Stimulated activated CD8-positive, alpha-beta memory T cell treated with anti-CD3 and anti-CD28 coated beads, Interleukin-15, amount 100 ng/mL, for 4 hours (primary cell): ENCODE results near the gene ETS2.

ENCODE experiments used
- DNase-seq, 2 donors: peaks; one replicate each; pipeline ENCODE4 v3.0.0-alpha.2; 2020; ENCODE audit warnings: low read depth in 2 of 2

ETS2 gene

DNA sequence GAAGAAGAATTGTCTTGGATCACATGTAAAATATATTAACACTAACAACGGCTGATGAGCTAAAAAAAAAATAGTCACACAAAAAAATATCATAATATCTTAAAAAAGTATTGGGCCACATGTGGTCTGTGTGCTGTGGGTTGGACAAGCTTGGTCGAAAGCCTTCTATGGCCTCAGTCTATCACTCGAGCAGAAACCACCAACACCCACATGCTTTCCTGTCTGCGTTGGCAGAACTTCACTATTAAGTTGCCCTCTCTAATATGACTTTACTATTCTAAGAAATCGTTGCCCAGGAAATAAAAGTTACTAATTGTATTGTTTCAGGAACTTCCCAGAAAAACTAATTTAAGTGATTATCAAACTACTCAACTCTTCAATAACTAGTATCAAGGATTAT is 28.2 kb upstream of the ETS2 start:
- no peak for DNase-seq

DNA sequence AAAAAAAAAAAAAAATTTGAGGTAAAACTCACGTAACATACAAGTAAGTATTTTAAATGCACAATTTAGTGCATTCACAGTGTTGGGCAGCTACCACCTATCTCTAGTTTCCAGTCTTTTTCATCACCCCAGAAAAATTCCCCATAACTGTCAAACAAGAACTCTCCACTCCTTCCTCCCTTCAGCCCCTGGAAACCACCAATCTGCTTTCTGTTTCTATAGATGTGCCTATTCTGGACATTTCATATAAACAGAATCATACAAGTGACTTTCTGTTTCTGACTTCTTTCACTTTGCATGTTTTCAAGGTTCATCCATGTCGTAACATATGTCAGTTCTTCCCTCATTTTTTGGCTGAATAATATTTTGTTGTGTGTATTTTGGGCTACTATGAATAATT is 24.9 kb upstream of the ETS2 start:
- no peak for DNase-seq

DNA sequence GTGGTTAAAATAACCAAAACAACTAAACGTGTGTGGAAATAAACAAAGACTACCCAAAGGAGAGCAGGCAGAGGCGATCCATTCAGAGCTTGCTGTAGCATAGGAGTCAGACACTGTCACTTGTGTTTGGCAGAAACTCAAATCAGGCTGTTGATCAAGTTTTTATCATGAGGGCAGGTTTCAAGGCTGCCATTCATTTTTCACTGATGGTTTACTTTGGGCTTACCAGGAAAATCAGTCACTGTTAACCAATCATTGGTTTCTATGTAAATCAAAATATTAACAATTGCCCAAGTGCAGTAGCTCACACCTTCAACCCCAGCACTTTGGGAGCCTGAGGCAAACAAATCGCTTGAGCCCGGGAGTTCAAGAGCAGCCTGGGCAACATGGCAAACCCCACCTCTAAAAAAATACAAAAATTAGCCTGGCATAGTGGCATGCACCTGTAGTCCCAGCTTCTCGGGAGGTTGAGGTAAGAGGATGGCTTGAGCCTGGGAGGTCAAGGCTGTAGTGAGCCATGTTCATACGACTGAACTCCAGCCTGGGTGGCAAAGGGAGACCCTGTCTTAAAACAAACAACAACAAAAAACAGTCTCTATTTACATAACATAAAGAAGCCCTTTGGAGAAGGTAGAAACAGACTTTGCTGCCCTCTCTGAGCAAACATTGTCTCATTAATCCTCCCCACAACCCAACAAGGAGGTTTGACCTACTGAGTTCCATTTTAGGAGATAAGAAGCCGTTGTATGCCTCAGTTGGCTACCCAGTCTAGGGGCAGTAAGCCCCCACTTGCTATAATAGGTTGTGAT is 21.1 kb upstream of the ETS2 start:
- no peak for DNase-seq

DNA sequence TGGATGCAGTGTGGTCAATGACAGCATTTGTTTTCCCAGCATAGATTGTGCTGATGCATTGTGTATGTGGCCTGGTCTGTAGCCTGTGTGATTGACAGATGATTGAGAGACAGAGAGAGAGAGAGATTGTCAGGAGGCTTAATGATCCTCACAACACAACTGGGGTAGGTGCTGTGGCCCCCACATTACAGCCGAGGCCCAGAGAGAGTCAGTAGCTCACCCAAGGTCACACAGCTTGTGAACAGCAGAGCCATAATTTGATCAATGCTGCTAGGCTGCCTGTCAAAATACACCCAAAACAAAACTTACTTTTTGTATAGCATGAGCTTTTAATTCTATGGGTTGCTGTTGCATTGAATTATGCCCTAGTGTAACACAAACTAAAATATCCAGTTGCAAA is 20.2 kb upstream of the ETS2 start:
- no peak for DNase-seq

DNA sequence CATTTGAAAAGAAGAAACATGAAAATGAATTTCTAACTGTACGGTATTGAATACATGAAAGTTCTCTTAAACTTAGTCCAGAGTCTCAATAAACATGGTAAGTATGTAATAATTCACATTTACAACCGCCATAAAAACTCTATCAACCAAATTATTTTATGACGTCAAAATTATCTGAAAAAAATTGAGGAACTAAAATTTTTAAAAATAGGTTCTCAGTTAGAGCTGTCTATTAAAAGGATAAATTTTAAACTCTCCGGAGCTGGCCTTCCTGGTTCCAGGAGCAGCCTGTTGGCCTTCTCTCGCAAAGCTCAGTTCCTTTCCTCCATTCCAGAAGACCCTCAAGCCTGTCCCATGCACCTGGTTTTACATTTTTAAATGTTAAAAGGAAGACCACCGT is 18.7 kb upstream of the ETS2 start:
- DNase-seq, result no peak

DNA sequence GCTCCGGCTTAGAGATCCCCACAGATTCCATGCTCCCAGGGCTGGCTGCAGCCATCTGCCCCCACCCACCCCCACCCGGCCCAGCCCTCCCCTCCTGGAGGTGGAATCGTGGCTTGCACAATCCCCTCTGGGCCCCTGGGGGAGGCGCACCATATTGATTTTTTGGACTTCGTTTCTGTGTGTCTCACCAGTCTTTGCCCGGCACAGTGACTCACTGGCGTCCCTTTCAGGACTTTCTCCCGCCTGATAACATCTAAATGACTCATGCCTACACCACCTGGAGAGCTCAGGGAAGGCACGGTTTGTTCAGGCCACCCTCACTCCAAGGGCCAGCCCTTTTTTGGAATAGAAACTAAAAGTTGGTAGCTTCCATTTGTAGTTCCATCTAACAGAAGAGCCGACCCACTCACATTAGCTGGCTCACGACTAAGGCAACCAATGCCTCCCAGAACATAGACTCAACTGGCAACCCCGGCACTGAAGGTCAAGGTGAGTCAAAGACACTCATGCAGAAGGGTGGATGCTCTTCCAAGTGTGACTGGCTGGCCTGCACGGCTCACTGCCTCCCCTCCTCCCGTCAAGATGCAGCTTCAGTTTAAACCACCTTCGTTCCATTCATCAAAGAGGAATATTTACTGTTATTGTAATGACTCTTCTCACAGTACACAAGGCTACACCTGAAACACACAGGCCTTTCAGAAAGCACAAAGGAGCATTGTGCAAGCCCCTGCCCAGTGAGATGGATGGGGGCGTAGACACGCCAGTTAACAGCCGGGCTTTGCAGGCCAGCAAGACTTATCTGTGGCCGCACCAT is 18.1 kb upstream of the ETS2 start:
- no peak for DNase-seq

DNA sequence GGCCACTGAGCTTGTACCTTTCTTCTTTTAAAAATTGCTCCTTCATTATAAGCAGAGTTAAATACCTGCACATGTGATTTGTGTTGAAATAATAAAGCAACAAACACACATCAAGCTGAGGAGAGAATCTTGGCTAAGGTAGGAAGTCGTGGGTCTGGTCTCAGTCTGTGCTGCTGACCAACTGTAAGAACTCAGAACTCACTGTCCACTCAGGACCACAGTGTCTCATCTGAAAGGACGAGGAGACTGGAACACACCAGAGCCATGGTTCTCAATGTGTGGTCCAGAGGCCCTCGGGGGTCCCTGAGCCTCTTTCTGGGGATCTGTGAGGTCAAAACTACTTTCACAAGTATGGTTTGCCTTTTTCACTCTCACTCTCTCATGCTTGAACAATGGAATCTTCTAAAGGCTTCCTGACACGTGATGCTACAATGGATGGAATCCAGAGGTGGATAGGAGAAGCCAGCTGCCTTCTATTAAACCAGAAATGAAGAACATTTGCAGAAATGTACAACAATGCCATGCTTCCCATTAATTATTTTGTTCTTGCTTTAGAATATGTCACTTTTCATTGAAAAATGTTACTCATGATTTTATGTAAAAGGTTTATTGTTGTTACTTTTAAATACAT is 17.3 kb upstream of the ETS2 start:
- DNase-seq, result no peak

DNA sequence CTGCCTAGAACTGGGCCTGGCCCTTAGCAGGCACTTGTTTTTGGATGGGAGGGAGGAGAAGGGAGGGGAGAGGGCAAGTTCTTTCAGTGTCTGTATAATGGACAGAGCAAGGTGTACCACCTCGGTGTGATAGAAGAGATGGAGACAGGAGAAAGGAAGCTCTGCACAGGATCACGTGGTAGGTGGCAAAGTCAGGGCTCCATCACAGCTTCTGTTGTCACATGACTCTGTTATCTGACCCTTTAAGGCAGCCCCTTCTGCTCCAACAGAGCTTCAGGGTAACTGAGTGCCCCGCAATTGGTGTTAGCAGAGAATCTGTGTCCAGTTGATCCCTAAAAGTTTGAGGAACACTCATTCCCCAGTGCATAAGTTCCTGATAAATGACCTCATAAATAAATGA is 16.5 kb upstream of the ETS2 start:
- DNase-seq, result no peak

DNA sequence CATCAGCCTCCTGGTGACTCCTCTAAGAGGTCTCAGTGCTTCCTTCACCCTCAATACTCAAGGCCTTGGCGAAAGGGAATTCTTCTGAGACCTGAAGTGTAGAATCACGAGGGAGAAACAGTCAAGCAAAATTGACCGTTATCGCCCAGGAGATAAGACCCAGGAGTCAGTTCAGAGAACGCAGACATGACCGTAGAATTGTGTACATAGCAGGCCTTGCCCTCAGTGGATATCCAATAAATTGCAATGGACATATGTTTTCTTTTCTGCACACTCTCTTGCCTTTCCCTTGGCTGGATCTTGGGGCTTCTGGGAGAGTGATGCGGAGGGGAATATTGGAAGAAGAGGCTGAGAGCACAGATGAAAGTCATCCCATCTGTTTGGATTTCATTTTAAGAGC is 15.7 kb upstream of the ETS2 start:
- DNase-seq, result no peak

DNA sequence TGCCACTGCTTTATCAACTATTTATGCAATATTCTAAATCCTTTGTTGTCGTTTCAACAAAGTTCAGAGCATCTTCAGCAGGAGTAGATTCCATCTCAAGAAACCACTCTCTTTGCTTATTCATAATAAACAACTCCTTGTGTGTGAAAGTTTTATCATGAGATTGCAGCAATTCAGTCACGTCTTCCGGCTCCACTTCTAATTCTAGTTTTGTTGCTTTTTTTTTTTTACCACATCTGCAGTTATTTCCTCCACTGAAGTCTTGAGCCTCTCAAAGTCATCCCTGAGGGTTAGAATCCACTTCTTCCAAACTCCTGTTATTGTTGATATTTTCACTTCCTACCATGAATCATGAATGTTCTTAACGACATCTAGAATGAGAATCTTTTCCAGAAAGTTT is 14.8 kb upstream of the ETS2 start:
- DNase-seq, result no peak

DNA sequence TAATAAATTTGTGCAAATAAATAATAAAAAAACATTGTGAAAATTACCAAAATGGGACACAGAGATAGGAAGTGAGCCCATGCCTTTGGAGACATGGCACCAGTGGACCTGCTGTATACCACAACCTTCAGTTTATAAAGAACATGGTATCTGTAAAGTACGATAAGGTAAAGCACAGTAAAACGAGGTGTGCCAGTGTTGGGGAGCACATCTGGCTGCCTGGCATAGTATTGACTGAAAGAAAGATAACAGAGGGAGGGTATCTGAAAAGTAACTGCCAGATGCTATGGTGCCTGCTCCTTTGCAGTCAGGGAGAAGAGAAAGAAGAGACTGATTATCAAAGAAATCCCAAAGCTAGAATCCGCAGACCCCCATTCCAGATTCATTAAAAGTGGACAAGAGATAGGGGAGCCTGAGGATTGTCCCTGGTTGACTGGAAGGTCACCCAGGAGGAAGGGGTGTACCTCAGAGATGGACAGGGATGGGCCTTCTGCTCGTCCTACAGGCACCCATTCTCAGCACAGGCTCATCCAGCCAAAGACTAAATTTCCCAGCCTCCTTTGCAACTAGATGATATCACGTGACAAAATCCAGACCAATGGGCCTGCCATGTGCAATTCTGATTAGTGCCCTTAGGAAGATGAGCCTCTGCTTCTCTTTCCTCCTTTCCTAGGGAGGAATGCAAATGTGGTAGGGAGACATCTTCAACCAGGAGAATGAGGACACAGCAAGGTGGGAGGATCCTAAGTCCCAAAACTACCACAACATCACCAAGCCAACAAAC is 12.9 kb upstream of the ETS2 start:
- no peak for DNase-seq

DNA sequence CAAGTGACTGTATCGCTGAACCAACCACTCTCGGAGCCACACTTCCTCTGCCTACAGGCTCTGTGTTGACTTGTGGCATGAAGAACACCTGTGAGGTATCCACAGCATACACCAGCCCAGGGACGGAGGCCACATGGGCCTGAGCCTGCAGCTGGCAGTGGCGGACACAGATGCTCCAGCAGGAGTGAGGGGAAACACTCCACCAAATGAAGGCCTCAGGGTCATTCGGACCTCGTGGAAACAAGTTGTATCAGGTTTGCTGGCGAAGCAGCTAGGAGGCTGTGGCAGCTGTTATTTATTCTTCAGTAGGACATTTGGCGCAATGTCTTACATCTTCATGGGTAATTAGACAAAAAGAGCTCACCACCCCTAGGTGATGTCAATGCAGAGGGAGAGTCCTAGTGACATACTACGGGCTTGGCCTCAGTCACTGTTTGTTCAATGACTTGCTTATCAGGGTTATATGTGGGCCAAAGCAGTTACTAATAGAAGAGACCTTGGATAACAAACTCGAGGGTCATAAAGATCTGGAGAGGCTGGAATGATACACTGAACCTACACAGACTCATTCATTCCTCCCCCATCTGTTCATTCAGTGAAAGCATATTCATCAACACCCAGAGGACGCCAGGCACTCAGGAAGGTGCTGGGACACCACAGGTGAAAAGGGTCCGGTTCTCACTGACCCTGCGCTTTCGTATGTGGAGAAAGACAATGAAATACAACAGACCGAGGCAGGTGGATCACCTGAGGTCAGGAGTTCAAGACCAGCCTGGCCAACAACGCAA is 11.6 kb upstream of the ETS2 start:
- DNase-seq, result no peak

DNA sequence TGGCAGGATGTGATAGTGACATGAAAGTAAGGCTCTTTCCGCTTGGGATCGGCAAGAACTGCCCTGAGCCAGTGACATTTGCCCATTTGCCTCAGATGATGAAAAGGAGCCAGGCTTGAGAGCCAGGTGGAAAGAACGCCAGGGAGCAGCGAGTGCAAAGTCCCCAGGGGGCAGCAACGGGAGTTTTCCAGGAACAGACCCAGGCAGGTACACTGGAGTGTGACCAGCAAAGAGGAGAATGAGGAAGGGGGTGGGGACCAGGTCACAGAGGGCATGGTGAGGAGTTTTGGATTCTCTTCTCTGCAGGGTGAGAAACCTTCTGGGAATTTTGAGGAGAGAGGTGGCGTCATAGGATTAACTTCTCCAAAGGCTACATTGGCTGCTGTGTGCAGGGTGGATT is 10.8 kb upstream of the ETS2 start:
- DNase-seq, result no peak

DNA sequence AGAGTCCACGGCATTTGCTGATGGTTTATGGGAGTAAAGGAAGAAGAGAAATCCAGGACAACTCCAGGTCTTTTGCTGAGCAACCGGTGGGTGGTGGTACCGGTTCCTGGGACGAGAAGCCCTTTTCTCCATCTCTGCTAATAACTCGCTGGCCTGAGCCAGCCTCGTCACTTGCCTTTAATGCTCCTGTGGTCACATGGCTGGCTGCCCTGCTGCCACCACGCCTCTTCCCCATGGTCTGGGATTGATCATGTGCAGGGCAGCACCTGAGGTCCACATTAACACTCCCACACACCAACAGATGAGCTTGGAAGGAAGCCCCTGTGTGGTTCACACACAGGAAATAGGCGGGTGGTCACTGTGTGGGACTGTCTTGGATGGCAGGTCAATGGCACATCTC is 10.3 kb upstream of the ETS2 start:
- DNase-seq, result no peak

DNA sequence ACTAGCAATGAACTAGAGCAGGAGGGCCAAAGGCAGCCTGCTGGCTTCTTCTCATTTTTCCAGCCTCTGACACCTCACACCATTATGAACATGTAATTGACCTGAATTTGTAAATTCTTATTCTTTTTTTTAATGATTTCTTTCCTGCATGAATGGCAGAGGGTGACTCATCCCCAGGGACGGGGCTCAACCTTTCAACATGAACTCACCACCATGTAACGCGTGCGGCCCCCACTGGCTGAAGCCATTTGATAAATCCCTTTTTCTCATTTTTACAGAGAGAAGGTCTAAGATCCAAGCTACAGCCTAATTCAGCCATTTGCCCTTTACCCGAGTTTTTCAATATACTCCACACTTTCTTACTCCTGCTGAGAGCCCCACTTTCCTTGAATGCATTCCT is 9.3 kb upstream of the ETS2 start:
- DNase-seq, result no peak

DNA sequence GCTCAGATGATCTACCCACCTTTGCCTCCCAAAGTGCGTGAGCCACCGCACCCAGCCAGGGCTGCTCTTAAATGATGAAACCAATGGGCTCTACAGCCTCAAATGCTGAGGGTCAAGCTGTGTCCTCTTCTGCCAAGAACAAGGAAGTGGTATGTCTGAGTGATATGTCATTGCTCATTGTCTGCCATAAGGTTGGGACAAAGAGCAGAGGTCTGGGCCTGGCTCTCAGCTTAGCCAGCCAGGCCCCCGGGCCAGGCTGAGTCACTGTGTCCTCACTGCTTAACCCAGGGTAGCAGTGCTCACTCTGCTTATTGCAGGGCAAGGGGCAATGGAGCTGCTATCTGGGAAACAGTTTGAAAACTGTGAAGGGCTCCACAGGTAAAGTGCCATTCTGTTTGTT is 8.3 kb upstream of the ETS2 start:
- DNase-seq, result no peak

DNA sequence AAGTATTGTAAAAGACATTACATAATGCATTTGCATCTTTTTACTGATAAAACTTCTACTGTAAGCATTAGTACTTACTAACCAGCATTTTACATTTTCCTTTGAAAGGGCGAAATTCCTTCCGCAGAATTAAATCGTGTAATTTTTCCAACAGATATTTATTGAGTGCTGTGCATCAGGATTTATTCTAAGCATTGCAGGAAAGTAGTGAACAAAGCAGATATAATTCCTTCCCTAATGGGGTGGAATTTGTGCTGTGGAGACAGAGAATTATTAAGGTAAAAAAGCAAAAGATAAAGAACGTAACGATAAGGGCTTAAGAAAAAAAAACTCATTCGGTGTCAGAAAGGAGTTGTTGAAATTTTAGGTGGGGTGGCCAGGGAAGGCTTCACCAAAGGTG is 7.6 kb upstream of the ETS2 start:
- no peak for DNase-seq

DNA sequence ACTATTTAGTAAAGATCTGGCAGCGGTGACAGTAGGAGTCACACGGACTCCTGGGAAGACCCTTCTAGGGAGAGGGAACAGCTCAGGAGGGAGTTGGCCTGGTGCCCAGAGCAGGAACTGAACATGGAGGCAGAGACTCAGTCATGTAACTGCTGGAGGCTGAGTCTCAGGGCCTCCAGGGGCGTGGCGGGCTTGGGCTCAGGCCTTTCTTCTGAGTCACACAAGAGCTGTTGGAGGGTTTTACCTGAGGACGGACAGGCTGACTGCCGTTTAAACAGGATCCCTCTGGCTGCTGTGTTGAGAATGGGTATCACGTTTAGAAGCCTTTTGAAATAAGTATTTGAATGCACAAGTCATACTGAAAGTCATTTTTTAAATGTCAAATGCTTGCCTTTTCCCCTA is 7.2 kb upstream of the ETS2 start:
- DNase-seq, result no peak

DNA sequence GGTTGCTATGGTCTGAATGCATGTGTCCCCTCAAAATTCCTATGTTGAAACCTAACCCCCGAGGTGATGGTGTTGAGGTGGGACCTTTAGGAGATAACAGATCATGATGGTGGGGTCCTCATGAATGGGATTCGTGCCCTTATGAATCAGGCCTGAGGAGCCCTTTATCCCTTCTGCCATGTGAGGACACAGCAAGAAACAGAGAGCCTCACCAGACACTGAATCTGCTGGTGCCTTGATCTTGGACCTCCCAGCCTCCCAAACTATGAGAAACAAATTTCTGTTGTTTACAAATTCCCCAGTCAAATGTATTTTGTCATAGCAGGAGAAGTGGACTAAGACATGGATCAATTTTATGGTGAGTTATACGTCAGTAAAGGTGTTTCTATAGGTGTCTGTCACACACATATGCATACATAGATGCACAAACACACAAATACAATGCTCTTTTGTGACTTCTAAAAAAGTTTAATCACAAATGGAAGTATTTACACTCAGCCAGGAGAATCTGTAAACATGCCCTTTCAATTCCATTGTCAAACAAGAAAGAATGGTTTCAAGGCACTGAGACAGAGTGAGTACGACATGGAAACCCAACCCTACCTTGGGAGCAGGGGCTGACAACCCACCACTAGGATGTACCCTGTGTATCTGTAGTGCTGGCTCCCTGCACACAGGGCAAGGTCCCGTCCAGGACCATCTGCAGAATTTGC is 5.5 kb upstream of the ETS2 start:
- DNase-seq, result no peak

DNA sequence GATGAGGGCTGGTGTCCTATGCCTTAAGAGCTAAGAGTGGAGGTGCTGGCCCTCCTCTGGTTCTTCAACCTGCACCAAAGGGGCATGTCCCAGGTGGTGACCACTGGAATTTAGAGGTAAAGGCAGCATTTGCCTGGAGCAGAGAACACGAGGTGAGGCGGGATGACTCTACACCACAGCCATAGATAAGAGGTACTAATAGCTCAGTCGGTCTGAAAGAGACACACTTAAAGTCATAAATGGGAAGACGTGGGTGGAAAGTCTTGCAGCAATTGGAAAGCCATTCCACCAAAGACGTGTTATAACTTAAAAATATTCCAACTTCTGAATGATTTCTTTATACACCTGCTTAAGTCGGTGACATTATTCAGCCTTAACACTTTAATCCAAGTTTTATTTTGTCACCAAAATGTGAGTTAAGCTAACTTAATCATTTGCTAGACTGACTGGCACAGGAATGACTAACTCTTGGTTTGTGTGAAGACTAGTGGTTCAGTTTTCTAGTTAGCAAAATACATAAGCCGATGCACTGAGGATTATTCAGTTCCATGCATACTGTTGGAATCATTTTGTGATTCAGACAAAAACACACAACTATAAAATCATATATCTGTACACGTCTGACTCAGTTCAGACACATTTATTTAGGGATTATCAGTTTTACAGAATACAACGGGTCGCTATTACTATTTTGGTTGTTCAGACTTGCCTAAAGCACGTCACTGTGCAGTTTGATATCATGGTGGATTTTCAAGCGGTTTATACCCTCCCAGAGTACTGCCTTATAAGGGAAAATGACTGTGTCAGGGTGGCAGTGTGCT is 4.6 kb upstream of the ETS2 start:
- no peak for DNase-seq
